Measurements from ENCODE around the gene INO80B.

DNA sequence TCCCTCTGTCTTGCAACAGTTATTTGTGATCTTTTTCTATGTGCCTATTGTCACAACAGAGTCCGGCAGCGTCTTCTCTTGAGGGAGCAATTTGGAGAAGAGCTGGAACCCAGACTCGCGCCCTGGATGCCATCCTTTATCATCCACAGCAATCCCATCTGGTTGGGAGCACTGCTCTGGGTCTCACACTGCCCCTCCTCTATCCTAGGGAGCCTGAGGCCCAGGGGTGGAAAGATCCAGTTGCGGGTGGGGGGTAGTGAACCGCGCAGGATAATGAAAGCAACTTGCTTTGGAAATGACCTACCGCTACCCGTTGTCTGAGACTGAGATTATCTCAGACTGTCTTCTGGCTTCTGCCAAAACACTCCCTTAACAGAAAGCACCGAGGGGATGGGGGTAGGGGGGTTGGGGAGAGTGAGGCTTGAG, 4.1 kb downstream of the INO80B start:
- TF ChIP-seq NFIC (IDR thresholded peaks at IDR 0.05) (no peak), RAD21 (IDR thresholded peaks at IDR 0.05; ENCODE audit: low read depth) (no peak), CREB1 (IDR thresholded peaks at IDR 0.05; ENCODE audit: low read depth) (no peak), FOXM1 (IDR thresholded peaks at IDR 0.05; ENCODE audit: borderline replicate concordance, low read depth) (no peak), EGR1 (IDR thresholded peaks at IDR 0.05) (no peak), EP300 (IDR thresholded peaks at IDR 0.05; ENCODE audit: borderline replicate concordance) (no peak), TAF1 (IDR thresholded peaks at IDR 0.05; ENCODE audit: low read depth) (no peak), CEBPB (IDR thresholded peaks at IDR 0.05) (no peak)
- TF ChIP-seq, protein P1, sequence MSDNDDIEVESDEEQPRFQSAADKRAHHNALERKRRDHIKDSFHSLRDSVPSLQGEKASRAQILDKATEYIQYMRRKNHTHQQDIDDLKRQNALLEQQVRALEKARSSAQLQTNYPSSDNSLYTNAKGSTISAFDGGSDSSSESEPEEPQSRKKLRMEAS (IDR thresholded peaks at IDR 0.05): no peak
- TF ChIP-seq, protein P2, sequence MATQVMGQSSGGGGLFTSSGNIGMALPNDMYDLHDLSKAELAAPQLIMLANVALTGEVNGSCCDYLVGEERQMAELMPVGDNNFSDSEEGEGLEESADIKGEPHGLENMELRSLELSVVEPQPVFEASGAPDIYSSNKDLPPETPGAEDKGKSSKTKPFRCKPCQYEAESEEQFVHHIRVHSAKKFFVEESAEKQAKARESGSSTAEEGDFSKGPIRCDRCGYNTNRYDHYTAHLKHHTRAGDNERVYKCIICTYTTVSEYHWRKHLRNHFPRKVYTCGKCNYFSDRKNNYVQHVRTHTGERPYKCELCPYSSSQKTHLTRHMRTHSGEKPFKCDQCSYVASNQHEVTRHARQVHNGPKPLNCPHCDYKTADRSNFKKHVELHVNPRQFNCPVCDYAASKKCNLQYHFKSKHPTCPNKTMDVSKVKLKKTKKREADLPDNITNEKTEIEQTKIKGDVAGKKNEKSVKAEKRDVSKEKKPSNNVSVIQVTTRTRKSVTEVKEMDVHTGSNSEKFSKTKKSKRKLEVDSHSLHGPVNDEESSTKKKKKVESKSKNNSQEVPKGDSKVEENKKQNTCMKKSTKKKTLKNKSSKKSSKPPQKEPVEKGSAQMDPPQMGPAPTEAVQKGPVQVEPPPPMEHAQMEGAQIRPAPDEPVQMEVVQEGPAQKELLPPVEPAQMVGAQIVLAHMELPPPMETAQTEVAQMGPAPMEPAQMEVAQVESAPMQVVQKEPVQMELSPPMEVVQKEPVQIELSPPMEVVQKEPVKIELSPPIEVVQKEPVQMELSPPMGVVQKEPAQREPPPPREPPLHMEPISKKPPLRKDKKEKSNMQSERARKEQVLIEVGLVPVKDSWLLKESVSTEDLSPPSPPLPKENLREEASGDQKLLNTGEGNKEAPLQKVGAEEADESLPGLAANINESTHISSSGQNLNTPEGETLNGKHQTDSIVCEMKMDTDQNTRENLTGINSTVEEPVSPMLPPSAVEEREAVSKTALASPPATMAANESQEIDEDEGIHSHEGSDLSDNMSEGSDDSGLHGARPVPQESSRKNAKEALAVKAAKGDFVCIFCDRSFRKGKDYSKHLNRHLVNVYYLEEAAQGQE (IDR thresholded peaks at IDR 0.05; ENCODE audit: low read depth): no peak

All from Ishikawa (cell line).